GM12872 (cell line): ENCODE data around the gene GRM7.

Source experiments
- CTCF ChIP-seq: IDR thresholded peaks from 3 replicates; pipeline ENCODE4 v1.5.1; 2011; ENCODE audit warnings: low read depth, mild to moderate bottlenecking, low read length, moderate library complexity; ENCODE audit not compliant: insufficient read depth

Gene GRM7

GRCh38 chr3:7015683-7016440 lies 154.9 kb downstream of the GRM7 start:
- TF ChIP-seq CTCF = no peak

GRCh38 chr3:7025581-7026300 lies 164.8 kb downstream of the GRM7 start:
- no peak for TF ChIP-seq CTCF

GRCh38 chr3:7029562-7029961 lies 168.6 kb downstream of the GRM7 start:
- no peak for TF ChIP-seq CTCF

- no peak for TF ChIP-seq CTCF
Measured at GRCh38 chr3:7038394-7038793, 177.5 kb downstream of the GRM7 start.

- TF ChIP-seq CTCF = no peak
Measured at GRCh38 chr3:7062714-7063113, 201.8 kb downstream of the GRM7 start.

- TF ChIP-seq CTCF = no peak
Measured at GRCh38 chr3:7070461-7070860, 209.5 kb downstream of the GRM7 start.

- 0 out of 3 replicates have a peak, but pooled peaks have one; percentile 15 for TF ChIP-seq CTCF
Measured at GRCh38 chr3:7074217-7074616, 213.3 kb downstream of the GRM7 start.
